Epithelial cell of esophagus (primary cell): Measurements from ENCODE around the gene RBFOX2.
"Not testable (repeated sequence)": the region's sequence is repeated elsewhere in the genome, so short reads cannot be mapped to it uniquely, and the experiment has no call there.

Experiments used
- DNase-seq: peaks from one replicate; pipeline ENCODE4 v3.0.0; 2010; ENCODE audit warnings: low read depth
- H3K4me3 ChIP-seq: 2 replicates; pipeline ENCODE4 v1.5.1; 2011; ENCODE audit warnings: mild to moderate bottlenecking, low read length, control low read depth
- TF ChIP-seq, protein P1 (sequence below): IDR thresholded peaks from 2 replicates; pipeline ENCODE4 v1.5.1; 2011; ENCODE audit warnings: low read depth, mild to moderate bottlenecking, low read length, control low read depth, inconsistent platforms; ENCODE audit not compliant: insufficient read depth; ENCODE audit errors: missing control alignments

Gene RBFOX2

DNA sequence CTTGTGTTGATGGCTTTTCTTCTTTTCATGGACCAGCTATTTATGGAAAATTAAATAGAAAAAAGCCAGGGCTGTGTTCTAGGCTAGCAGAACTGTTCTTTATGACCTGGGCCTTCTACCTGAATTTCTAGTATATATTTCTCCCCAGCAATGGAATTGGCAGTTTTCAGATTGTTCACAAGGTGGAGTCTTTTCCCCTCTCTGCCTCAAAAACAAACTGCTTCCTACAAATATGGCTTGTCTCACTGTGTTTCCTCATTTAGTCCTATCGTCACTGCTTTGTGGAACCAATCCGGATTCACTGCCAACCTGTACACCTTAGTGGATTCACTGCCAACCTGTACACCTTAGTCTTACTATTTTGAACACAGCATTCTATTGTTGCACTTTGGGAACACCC, 316.0 kb downstream of the RBFOX2 start:
- TF ChIP-seq, protein P1, sequence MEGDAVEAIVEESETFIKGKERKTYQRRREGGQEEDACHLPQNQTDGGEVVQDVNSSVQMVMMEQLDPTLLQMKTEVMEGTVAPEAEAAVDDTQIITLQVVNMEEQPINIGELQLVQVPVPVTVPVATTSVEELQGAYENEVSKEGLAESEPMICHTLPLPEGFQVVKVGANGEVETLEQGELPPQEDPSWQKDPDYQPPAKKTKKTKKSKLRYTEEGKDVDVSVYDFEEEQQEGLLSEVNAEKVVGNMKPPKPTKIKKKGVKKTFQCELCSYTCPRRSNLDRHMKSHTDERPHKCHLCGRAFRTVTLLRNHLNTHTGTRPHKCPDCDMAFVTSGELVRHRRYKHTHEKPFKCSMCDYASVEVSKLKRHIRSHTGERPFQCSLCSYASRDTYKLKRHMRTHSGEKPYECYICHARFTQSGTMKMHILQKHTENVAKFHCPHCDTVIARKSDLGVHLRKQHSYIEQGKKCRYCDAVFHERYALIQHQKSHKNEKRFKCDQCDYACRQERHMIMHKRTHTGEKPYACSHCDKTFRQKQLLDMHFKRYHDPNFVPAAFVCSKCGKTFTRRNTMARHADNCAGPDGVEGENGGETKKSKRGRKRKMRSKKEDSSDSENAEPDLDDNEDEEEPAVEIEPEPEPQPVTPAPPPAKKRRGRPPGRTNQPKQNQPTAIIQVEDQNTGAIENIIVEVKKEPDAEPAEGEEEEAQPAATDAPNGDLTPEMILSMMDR, result no peak
- no peak overlapping the region for H3K4me3 ChIP-seq
- DNase-seq, result no peak

- no peak overlapping the region for H3K4me3 ChIP-seq
- TF ChIP-seq, protein P1, result no peak
- no peak for DNase-seq
Measured at GRCh38 chr22:35711336-35711735, 317.3 kb downstream of the RBFOX2 start.

GRCh38 chr22:35708917-35709316, 319.7 kb downstream of the RBFOX2 start:
- DNase-seq, result no peak
- TF ChIP-seq, protein P1, result no peak
- no peak overlapping the region for H3K4me3 ChIP-seq

DNA sequence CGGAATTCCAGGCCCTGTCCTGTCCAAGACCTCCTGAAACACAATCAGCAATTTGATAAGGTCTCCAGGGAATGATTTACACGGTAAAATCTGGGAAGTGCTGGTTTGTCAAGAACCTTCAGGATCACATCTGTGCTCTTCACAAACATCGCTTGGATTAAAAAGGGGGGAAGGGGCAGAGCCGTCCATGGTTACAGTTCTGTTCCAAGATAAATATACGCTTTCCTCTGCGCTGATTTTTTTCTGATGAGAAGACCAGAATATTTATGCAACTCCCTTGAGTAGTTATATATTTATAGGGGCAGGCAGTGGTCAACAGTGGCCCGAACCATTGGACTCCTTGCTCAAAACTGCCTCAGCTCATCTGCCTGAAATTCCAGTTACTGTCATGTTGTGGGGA, 320.2 kb downstream of the RBFOX2 start:
- H3K4me3 ChIP-seq, result no peak overlapping the region
- TF ChIP-seq, protein P1, result no peak
- no peak for DNase-seq

- DNase-seq, result peak; percentile 80
- TF ChIP-seq, protein P1, result no peak
- H3K4me3 ChIP-seq, result no peak overlapping the region
Measured at GRCh38 chr22:35705141-35705540, 323.5 kb downstream of the RBFOX2 start.

GRCh38 chr22:35703861-35704584, 324.6 kb downstream of the RBFOX2 start:
- TF ChIP-seq, protein P1, result no peak
- no peak for DNase-seq

GRCh38 chr22:35699852-35700251, 328.8 kb downstream of the RBFOX2 start:
- not testable (repeated sequence) for DNase-seq, H3K4me3 ChIP-seq

More at GRCh38 chr22:35703861-35704584, 324.6 kb downstream of the RBFOX2 start:
- H3K4me3 ChIP-seq, result no peak overlapping the region

DNA sequence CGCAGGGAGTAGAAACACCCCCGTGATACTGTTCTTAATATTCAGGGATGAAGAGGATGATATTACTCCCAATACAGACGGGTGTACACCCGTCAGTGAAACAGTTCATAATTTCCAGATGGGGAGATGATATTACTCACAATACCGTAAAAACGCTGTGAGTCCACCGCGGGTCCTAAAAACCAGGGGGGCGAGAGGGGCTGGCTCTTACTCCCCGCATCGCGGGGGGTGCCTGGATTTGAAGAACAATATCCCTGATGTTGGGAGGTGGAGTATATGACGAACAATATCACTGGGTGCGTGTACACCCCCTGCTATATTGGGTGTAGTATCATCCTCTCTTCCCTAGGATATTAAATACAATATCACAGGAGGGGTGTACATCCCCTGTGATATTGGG, 331.5 kb downstream of the RBFOX2 start:
- TF ChIP-seq, protein P1, result no peak
- no peak for DNase-seq
- H3K4me3 ChIP-seq, result no peak overlapping the region
